Measurements from ENCODE around the gene ZBTB32.
A peak's percentile ranks its signal among the peaks of the same experiment; 100 is the strongest.
"Not testable (repeated sequence)": the region's sequence is repeated elsewhere in the genome, so short reads cannot be mapped to it uniquely, and the experiment has no call there.

Gene ZBTB32, protein sequence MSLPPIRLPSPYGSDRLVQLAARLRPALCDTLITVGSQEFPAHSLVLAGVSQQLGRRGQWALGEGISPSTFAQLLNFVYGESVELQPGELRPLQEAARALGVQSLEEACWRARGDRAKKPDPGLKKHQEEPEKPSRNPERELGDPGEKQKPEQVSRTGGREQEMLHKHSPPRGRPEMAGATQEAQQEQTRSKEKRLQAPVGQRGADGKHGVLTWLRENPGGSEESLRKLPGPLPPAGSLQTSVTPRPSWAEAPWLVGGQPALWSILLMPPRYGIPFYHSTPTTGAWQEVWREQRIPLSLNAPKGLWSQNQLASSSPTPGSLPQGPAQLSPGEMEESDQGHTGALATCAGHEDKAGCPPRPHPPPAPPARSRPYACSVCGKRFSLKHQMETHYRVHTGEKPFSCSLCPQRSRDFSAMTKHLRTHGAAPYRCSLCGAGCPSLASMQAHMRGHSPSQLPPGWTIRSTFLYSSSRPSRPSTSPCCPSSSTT

DNA sequence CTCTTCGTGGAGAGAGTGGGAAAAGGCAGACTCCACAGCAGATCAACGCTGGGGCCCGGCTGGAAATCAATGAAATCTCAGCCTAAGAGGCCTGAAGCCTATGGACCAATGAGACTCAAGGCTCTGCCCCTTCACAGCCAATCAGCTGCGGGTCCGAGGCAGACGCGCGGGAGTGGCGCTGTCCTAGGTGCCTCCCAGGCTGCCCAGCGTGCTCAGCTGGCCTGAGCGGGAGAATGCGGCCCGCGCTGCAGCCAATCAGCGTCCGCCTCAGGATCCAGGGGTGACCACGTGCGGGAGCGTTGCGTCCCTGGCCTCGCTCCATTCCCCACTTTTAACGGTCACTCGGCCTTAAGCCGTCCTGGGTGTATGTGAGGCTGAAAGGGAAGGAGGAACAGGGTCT, at the start of gene ZBTB32:
ZBTB32 (plus strand) TSS at position 341 of the 400 bp plus-strand sequence. CDS start 10,069 bp downstream, outside the sequence.
- no peak for DNase-seq

DNA sequence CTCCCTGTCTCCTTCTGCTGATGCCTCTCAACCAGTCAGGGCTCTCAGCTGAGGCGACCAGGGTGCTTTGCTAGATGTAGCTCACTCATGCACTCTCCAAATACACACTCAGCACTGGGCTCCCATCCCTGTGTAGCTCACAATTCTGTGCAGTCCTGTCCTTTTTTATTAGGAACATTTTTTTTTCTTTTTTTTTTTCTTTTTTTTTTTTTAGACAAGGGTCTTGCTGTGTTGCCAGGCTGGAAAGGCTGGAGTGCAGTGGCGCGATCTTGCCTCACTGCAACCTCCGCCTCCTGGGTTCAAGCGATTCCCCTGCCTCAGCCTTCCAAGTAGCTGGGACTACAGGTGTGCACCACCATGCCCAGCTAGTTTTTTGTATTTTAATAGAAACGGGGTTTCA, 49.5 kb upstream of the ZBTB32 start:
- DNase-seq = not testable (repeated sequence)

DNA sequence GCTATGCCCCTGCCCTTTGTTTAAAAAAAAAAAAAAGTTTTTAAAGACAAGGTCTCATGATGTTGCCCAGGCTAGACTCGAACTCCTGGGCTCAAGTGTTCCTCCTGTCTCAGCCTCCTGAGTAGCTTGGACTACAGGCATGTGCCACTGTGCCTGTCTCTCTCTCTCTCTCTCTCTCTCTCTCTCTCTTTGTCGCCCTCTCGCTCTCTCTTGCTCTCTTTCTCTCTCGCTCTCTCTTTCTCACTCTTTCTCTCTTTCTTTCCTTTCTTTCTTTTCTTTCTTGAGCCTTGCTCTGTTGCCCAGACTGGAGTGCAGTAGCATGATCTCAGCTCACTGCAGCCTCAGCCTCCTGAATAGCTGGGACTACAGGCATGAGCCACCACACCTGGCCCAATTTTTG, 48.8 kb upstream of the ZBTB32 start:
- DNase-seq = no peak

DNA sequence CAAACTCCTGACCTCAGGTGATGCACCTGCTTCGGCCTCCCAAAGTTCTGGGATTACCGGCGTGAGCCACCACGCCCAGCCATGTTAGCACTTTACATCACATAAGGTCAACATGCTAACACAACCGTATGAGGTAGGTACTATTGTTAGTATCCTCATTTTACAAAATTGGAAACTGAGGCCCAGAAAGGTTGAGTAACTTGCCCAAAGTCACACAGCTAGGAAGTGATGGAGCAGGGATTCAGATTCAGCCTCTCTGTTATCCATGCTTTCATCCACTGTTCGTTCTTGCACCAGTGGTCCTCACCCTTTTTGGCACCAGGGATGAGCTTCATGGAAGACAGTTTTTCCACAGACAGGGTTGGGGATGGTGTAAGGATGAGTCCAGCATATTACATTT, 47.7 kb upstream of the ZBTB32 start:
- DNase-seq = no peak

DNA sequence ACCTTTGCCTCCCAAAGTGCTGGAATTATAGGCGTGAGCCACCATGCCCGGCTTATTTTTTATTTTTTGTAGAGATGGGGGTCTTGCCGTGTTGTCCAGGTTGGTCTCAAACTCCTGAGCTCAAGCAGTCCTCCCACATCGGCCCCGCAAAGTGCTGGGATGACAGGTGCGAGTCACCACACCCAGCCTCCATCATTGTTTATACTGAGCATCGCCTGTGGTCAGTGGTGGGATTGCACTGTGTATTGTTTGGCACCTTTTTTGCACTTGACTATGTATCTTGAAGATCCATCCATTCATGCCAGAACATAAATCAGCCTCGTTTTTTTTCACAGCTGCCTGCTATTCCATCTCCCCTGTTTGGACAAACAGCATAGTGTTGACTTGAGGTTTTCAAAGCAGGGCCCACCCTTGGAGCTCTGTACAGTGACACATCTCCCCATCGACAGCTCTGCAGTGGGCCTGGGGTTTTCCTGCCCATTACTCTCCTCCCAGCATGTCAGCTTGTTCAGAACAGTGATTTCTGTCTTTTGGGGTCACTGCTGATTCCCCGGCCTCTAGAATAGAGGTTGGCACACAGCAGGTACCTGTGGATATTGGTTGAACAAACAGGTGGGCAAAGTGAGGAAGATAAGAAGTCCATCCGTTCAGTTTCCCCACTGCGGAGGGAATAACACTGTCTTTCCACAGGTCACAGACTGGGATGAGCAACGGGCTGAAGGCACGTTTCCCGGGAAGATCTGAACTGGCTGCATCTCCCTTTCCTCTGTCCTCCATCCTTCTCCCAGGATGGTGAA, 46.3 kb upstream of the ZBTB32 start:
- DNase-seq = no peak

DNA sequence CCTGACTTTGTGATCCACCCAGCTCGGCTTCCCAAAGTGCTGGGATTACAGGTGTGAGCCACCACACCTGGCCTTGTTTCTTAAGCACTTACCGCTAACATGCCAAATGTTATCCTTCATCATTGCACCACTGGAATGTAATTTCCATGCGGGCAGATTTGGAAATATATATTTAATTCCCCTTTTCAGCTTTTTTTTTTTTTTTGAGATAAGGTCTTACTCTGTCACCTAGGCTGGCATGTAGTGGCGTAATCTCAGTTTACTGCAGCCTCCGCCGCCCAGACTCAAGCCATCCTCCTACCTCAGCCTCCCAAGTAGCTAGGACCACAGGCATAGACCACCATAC, 42.4 kb upstream of the ZBTB32 start:
- no peak for DNase-seq

DNA sequence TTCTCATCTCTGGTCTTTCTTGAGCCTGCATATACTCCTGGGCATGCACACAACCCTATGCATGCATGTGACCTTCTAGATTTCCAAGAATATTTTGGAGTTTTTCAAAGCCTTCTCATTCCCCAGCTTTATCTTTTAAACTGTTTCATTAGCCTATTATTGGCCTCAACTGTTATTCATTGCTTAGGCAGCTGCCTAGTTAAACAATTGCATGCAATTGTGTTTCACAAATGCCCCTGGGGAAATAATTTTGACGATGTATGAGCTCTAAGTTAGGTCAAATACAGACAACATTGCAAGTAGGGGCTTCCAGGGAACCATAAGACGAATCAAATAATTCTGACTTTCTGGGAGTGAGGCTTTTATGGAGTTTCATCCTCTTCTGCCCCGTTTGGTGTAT, 40.4 kb upstream of the ZBTB32 start:
- DNase-seq = no peak

DNA sequence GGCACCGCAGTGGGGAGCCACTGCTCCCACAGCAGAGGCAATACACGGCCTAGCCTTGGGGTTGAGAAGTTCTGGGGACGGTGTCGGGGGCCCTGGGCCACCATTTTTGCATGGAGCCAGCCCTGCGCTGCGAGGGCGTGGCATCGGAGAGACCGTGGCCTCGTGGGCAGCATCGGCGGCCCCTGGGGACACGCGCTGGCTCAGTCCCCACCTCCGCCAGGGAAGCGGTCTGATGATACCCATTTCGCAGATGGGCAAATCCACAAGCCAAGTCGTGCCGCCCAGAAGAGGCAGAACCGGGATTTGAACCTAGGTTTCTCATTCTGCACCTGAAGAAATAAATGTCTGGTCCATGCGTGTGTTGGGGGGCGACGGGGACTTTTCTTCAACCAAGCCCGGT, 39.2 kb upstream of the ZBTB32 start:
- no peak for DNase-seq

DNA sequence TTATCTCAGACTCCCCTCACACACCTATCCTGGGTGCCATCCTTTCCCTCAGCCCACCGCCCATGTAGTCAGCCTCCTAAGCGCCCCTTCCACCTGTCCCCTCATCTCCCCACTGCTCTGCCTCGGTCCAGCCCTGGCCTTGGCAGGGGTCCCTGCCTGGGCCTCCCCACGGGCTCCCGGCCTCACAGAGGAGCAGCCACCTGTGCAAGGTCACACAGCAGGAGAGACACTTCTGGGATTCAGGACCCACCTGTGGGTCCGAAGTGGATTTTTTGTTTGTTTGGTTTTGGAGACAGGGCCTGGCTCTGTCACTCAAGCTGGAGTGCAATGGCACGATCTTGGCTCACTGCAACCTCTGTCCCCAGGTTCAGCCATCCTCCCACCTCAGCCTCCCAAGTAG, 38.8 kb upstream of the ZBTB32 start:
- DNase-seq = no peak

DNA sequence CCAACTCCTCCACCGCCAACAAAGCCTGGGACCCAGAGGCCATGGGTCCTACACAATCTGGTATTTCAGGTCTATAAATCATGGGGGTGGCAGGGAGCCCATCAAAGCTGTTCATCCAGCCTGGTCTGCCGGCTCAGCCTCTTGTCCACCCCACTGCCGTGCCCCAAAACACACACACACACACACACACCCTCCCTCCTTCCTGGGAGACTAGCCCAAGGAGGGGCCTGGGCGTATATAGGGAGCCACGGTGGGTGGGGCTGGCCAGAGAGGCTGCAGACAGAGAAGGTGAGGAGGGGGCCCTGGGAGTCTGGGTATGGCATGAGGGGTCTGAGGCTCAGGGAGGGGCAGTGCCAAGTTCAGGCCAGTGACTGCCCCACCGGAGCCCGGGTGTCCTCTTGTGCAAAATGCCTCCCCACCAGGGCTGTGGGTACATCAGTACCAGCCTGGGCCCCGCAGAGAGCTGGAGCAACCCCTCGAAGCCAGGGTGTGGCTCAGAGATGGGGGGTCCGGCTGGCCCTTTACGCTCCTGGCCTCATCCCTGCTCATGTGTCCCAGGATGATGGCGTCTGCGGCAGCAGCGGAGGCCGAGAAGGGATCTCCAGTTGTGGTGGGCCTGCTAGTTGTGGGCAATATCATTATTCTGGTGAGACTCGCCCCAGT, 38.0 kb upstream of the ZBTB32 start, which contains the start of gene UPK1A:
UPK1A (plus strand) TSS at position 267 of the 663 bp plus-strand sequence; CDS start at position 563, 296 bp downstream.
- DNase-seq = no peak

DNA sequence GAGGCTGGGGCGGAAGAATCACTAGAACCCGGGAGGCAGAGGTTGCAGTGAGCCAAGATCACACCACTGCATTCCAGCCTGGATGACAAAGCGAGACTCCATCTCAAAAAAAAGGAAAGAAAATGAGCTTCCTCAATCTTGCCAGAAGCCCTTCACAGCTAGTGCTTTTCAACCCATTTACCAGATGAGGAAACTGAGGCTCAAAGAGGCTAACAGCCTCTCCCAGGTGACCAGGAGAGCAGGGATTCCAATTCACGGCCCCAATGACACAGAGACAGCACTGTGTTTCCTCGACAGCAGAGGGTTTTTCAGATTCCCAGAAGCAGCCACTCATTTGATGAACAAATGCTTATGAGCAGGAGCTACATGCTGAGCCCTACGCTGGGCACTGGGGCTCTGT, 34.8 kb upstream of the ZBTB32 start:
- DNase-seq = no peak

DNA sequence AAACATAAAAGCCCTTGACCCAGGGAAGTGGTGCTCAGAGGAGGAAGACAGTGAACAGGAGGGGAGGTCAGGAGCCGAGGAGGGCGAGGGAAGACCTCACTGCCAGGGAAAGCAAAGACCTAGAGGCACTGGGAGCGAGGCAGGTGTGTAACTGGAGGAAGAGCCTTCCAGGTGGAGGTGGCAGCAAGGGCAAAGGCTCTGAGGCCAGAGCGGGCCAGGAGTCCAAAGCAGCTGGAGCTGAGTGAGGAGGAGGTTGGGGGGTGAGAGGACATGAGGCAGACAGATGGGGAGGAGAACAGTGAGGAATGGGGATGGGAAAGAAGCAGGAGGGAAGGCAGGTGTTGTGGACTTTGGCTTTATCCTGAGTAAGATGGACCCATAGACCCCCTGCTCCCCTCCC, 34.4 kb upstream of the ZBTB32 start:
- DNase-seq = no peak

DNA sequence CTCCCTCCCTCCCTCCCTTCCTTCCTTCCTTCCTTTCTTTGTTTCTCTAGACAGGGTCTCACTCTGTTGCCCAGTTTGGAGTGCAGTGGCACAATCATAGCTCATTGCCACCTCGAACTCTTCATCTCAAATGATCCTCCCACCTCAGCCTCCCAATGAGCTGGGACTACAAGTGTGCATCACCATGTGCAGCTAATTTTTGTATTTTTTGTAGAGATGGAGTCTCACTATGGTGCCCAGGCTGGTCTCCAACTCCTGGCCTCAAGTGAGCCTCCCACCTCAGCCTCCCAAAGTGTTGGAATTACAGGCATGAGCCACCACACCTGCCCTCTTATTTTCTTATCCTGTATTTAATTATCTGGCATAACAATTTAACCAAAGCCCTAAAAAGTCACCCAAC, 33.7 kb upstream of the ZBTB32 start:
- DNase-seq = no peak

DNA sequence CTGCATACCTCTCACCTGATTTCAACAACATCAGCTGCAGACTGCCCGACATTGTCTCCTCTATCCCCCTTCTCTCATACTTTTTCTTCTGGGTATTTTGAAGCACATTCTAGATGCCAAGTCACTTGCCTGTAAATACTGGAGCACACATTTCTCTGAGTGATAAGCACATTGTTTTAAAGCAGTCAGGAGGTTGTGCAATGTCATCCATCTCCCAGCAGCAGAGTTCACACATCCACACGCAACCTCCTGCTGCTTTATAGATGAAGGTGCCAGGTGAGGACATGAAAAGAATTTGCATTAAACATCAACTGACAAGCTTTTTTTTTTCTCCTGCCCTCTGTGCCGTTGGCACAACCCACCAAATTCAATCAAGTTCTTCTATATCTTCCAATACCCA, 32.5 kb upstream of the ZBTB32 start:
- no peak for DNase-seq

DNA sequence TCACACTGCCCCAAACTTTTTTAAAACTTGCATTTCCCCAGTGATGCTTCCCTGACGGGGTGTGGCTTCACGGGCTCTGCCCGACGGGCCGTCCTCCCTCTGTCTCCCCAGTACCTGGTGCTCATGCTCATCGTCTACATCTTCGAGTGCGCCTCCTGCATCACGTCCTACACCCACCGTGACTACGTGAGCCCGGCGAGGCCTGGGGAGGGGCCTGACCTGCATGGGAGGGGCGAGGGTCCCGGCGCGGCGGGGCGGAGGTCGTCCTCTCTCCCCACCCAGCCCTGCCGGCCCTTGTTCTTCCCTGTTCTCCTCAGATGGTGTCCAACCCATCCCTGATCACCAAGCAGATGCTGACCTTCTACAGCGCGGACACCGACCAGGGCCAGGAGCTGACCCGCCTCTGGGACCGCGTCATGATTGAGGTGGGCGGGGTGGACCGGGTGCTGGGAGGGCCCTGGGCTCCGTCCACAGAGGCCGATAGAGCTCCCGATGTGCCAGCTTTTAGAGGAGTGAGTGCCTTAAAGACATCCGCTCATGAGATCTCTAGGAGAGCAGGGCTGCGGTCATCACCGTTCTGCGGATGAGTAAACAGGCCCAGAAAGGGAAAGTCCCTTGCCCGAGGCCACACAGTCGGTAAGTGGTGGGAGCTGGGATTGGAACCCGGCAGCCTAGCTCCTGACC, 31.1 kb upstream of the ZBTB32 start:
- DNase-seq = no peak

DNA sequence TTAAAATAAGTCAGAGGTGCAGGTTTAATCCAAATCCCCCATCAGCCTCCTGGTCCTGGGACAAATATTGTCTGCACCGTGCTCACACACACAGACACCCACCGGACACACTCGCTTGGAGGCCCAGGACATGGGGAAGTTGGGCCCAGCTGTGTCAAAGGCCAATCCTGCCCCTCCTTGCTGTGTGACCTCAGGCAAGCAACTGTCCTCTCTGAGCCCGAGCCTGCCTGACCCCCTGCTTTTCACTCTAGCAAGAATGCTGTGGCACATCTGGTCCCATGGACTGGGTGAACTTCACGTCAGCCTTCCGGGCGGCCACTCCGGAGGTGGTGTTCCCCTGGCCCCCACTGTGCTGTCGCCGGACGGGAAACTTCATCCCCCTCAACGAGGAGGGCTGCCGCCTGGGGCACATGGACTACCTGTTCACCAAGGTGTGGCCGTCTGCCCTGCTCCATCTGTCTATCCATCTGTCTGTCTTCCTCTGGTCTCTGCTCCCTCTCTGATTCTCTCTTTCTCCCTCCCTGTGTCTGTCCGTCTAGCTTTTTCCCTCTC, 28.7 kb upstream of the ZBTB32 start:
- DNase-seq = no peak

DNA sequence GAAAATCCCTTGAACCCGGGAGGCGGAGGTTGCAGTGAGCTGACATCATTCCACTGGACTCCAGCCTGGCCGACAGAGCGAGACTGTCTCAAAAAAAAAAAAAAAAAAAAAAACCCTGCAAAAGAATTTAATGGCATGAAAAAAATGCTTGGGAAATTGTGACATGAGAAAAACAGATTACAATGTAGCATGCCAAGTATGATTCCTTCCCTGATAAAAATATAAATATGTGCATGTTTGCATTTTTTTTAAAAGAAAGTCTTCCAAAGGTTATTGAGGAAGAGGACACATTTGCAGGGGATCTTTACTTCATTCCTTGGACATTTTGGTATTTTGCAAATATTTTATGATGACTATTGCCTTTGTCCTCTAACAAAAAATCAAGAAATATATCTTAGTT, 14.5 kb upstream of the ZBTB32 start:
- no peak for DNase-seq

DNA sequence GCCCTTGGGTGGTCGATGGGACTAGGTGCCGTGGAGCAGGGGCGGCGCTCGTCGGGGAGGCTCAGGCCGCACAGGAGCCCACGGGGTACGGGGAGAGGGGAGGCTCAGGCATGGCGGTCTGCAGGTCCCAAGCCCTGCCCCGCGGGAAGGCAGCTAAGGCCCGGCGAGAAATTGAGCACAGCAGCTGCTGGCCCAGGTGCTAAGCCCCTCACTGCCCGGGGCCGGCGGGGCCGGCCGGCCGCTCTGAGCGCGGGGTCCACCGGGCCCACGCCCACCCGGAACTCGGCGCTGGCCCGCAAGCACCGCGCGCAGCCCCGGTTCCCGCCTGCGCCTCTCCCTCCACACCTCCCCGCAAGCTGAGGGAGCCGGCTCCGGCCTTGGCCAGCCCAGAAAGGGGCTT, 13.3 kb upstream of the ZBTB32 start:
- DNase-seq = not testable (repeated sequence)

DNA sequence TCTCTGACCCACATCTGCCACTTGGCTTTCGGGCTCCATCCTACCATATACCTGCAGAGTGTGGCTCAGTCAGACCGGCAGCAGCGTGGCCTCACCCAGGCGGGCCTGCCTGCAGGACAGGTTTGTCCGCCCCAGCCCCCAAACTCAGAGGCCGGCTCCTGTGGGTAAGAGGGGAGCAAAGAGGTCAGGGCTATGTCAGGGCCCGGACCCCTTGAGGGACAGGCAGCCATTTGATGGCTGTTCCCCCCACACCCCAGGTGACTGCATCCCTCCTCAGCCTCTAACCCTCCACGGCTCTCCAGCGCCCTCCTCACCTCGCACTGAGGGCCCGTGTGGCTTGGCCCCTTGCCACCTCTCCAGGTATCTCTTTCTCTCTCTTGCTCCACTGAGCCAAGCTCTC, 12.3 kb upstream of the ZBTB32 start:
- no peak for DNase-seq

DNA sequence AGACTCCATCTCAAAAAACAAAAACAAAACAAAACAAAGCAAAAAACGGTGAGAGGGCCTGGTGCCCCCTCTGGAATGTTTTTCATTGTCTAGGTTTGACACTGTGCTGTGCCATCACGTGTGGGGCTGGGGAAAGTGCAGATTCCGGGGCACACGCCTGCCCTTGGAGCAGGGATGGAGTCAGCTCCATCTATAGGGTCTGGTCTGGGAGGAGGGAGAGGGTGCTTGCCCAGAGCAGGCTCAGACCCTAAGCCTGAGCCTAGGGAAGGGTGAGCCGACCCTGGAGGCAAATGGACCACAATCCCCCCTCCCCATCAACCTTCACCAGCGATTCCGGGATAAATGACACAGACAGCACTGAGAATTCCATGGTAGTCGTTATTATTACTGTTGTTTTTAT, 10.9 kb upstream of the ZBTB32 start:
- no peak for DNase-seq

DNA sequence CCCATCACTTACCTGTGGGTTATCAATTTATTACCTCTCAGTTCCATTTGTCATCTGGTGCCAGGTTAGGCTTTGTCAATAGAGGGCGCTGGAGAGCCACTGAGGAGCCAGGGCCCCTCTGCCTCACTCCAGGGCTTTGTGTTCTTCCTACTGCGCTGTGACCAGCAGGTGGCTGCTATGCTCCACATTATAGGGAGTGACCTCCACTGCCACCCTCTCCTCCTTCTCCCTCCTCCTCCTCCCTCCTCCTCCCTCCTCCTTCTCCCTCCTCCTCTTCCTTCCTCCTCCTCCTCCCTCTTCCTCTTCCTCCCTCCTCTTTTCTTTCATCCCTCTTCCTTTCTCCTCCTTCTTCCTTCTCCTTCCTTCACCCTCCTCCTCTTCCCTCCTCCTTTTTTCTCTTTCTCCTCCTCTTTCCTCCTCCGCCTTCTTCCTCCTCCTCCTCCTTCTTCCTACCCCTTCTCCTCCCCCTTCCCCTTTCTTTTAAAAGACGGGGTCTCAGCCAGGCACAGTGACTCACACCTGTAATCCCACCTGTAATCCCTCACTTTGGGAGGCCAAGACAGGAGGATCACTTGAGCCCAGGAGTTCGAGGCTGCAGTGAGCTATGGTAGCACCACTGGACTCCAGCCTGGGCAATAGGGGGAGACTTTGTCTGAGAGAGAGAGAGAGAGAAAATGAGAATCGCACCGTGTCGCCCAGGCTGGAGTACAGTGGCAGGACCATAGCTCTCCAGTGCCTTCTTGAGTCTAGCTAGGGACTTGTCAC, 10.3 kb upstream of the ZBTB32 start:
- DNase-seq = peak; percentile 83

DNA sequence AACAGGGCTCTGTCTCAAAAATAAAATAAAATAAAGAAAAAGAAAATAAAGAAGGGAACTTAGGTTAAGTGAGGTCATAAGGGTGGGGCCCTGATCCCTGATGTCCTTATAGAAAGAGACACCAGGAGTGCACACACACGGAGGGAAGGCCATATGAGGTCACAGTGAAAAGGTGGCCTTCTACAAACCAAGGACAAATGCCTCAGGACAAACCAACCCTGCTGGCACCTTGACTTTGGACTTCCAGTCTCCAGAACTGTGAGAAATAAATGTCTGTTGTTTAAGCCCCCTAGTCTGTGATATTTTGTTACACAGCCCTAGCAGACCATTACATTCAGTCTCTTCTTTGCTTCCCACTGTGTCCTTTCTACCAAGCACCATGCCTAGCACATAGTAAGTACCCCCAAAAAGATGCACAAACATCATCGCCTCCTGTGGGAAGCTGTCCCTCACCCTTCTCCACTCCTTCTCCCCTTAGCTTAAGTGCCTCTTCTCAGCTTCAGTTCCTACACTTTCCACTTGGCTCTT, 8.4 kb upstream of the ZBTB32 start:
- no peak for DNase-seq
